ENCODE measurements around the gene SLC39A11.
A peak's percentile ranks its signal among the peaks of the same experiment; 100 is the strongest.

Gene SLC39A11

GRCh38 chr17:73096211-73096610 lies 3.7 kb upstream of the SLC39A11 start:
- H3K9me3 ChIP-seq (ENCODE audit: control insufficient read depth, low read length): no peaks in the 10 kb centered on the region
- WGBS, 2 experiments (ENCODE audit: insufficient coverage in 2 of 2): 92 to 100% methylated on average over 4 to 5 of the region's 6 CpGs
- H3K27ac ChIP-seq (ENCODE audit: low read depth, low read length, severe bottlenecking): no peak overlapping the region
- H3K4me1 ChIP-seq (ENCODE audit: control insufficient read depth, insufficient read depth, low read length, poor library complexity, severe bottlenecking): peaks cover 3% of the 10 kb centered on the region
- H3K36me3 ChIP-seq (ENCODE audit: control insufficient read depth, insufficient read depth, low read length): no peaks in the 10 kb centered on the region
- H3K4me3 ChIP-seq (ENCODE audit: extremely low read depth, insufficient read depth, low read length, poor library complexity, severe bottlenecking): no peak overlapping the region

- Histone ChIP-seq H3K36me3 (ENCODE audit: control insufficient read depth, insufficient read depth, low read length) (no peaks in the 10 kb centered on the region), H3K9me3 (ENCODE audit: control insufficient read depth, low read length) (no peaks in the 10 kb centered on the region), H3K27ac (ENCODE audit: low read depth, low read length, severe bottlenecking) (no peak overlapping the region), H3K4me1 (ENCODE audit: control insufficient read depth, insufficient read depth, low read length, poor library complexity, severe bottlenecking) (peaks cover 3% of the 10 kb centered on the region), H3K4me3 (ENCODE audit: extremely low read depth, insufficient read depth, low read length, poor library complexity, severe bottlenecking) (no peak overlapping the region)
- WGBS, 2 experiments (ENCODE audit: insufficient coverage in 2 of 2): 79 to 88% methylated on average over 4 to 5 of the region's 9 CpGs
Observed at GRCh38 chr17:73093286-73093685, 798 bp upstream of the SLC39A11 start.

GRCh38 chr17:73091770-73092522 lies 542 bp downstream of the SLC39A11 start:
- Histone ChIP-seq H3K36me3 (ENCODE audit: control insufficient read depth, insufficient read depth, low read length) (no peaks in the 10 kb centered on the region), H3K27ac (ENCODE audit: low read depth, low read length, severe bottlenecking) (no peak overlapping the region), H3K4me1 (ENCODE audit: control insufficient read depth, insufficient read depth, low read length, poor library complexity, severe bottlenecking) (peaks cover 3% of the 10 kb centered on the region), H3K4me3 (ENCODE audit: extremely low read depth, insufficient read depth, low read length, poor library complexity, severe bottlenecking) (peak overlapping the region; percentile 61), H3K9me3 (ENCODE audit: control insufficient read depth, low read length) (no peaks in the 10 kb centered on the region)
- 19 to 21% methylated on average over 12 of the region's 20 CpGs for WGBS, 2 experiments (ENCODE audit: insufficient coverage in 2 of 2)

- Histone ChIP-seq H3K4me3 (ENCODE audit: extremely low read depth, insufficient read depth, low read length, poor library complexity, severe bottlenecking) (peak overlapping the region; percentile 61), H3K4me1 (ENCODE audit: control insufficient read depth, insufficient read depth, low read length, poor library complexity, severe bottlenecking) (peaks cover 3% of the 10 kb centered on the region), H3K36me3 (ENCODE audit: control insufficient read depth, insufficient read depth, low read length) (no peaks in the 10 kb centered on the region), H3K27ac (ENCODE audit: low read depth, low read length, severe bottlenecking) (no peak overlapping the region), H3K9me3 (ENCODE audit: control insufficient read depth, low read length) (no peaks in the 10 kb centered on the region)
- WGBS, 2 experiments (ENCODE audit: insufficient coverage in 2 of 2): 72 to 94% methylated on average over 3 of the region's 4 CpGs
Observed at GRCh38 chr17:73091410-73091769, 1.1 kb downstream of the SLC39A11 start.

GRCh38 chr17:73090396-73091202 lies 1.9 kb downstream of the SLC39A11 start:
- H3K9me3 ChIP-seq (ENCODE audit: control insufficient read depth, low read length): no peaks in the 10 kb centered on the region
- H3K4me1 ChIP-seq (ENCODE audit: control insufficient read depth, insufficient read depth, low read length, poor library complexity, severe bottlenecking): peaks cover 3% of the 10 kb centered on the region
- H3K36me3 ChIP-seq (ENCODE audit: control insufficient read depth, insufficient read depth, low read length): no peaks in the 10 kb centered on the region
- H3K27ac ChIP-seq (ENCODE audit: low read depth, low read length, severe bottlenecking): no peak overlapping the region
- WGBS, 2 experiments (ENCODE audit: insufficient coverage in 2 of 2): 87% methylated on average over 8 to 9 of the region's 11 CpGs
- H3K4me3 ChIP-seq (ENCODE audit: extremely low read depth, insufficient read depth, low read length, poor library complexity, severe bottlenecking): no peak overlapping the region

- no peak overlapping the region for H3K27ac ChIP-seq (ENCODE audit: low read depth, low read length, severe bottlenecking)
- 85 to 95% methylated on average over 11 to 12 of the region's 12 CpGs for WGBS, 2 experiments (ENCODE audit: insufficient coverage in 2 of 2)
- H3K4me1 ChIP-seq (ENCODE audit: control insufficient read depth, insufficient read depth, low read length, poor library complexity, severe bottlenecking): peaks cover 3% of the 10 kb centered on the region
- H3K4me3 ChIP-seq (ENCODE audit: extremely low read depth, insufficient read depth, low read length, poor library complexity, severe bottlenecking): no peak overlapping the region
- H3K9me3 ChIP-seq (ENCODE audit: control insufficient read depth, low read length): no peaks in the 10 kb centered on the region
- H3K36me3 ChIP-seq (ENCODE audit: control insufficient read depth, insufficient read depth, low read length): peaks cover 3% of the 10 kb centered on the region
Observed at GRCh38 chr17:73089322-73090317, 2.9 kb downstream of the SLC39A11 start.

GRCh38 chr17:73088561-73088960 lies 3.9 kb downstream of the SLC39A11 start:
- Histone ChIP-seq H3K4me1 (ENCODE audit: control insufficient read depth, insufficient read depth, low read length, poor library complexity, severe bottlenecking) (peaks cover 3% of the 10 kb centered on the region), H3K36me3 (ENCODE audit: control insufficient read depth, insufficient read depth, low read length) (peaks cover 7% of the 10 kb centered on the region), H3K4me3 (ENCODE audit: extremely low read depth, insufficient read depth, low read length, poor library complexity, severe bottlenecking) (no peak overlapping the region), H3K27ac (ENCODE audit: low read depth, low read length, severe bottlenecking) (no peak overlapping the region), H3K9me3 (ENCODE audit: control insufficient read depth, low read length) (no peaks in the 10 kb centered on the region)
- WGBS, 2 experiments (ENCODE audit: insufficient coverage in 2 of 2): 92 to 95% methylated on average over 7 to 10 of the region's 10 CpGs

GRCh38 chr17:73083432-73083831 lies 9.1 kb downstream of the SLC39A11 start:
- Histone ChIP-seq H3K4me1 (ENCODE audit: control insufficient read depth, insufficient read depth, low read length, poor library complexity, severe bottlenecking) (no peaks in the 10 kb centered on the region), H3K36me3 (ENCODE audit: control insufficient read depth, insufficient read depth, low read length) (peaks cover 7% of the 10 kb centered on the region), H3K9me3 (ENCODE audit: control insufficient read depth, low read length) (peaks cover 5% of the 10 kb centered on the region), H3K27ac (ENCODE audit: low read depth, low read length, severe bottlenecking) (no peak overlapping the region), H3K4me3 (ENCODE audit: extremely low read depth, insufficient read depth, low read length, poor library complexity, severe bottlenecking) (no peak overlapping the region)
- WGBS, 2 experiments (ENCODE audit: insufficient coverage in 2 of 2): 100% methylated on average over 1 of the region's 3 CpGs

GRCh38 chr17:73074566-73074965 lies 17.9 kb downstream of the SLC39A11 start:
- Histone ChIP-seq H3K9me3 (ENCODE audit: control insufficient read depth, low read length) (no peaks in the 10 kb centered on the region), H3K4me3 (ENCODE audit: extremely low read depth, insufficient read depth, low read length, poor library complexity, severe bottlenecking) (no peak overlapping the region), H3K27ac (ENCODE audit: low read depth, low read length, severe bottlenecking) (no peak overlapping the region), H3K36me3 (ENCODE audit: control insufficient read depth, insufficient read depth, low read length) (no peaks in the 10 kb centered on the region), H3K4me1 (ENCODE audit: control insufficient read depth, insufficient read depth, low read length, poor library complexity, severe bottlenecking) (no peaks in the 10 kb centered on the region)
- 92 to 100% methylated on average over 1 of the region's 2 CpGs for WGBS, 2 experiments (ENCODE audit: insufficient coverage in 2 of 2)

- 88 to 90% methylated on average over 11 to 12 of the region's 14 CpGs for WGBS, 2 experiments (ENCODE audit: insufficient coverage in 2 of 2)
- Histone ChIP-seq H3K36me3 (ENCODE audit: control insufficient read depth, insufficient read depth, low read length) (no peaks in the 10 kb centered on the region), H3K9me3 (ENCODE audit: control insufficient read depth, low read length) (no peaks in the 10 kb centered on the region), H3K4me3 (ENCODE audit: extremely low read depth, insufficient read depth, low read length, poor library complexity, severe bottlenecking) (no peak overlapping the region), H3K4me1 (ENCODE audit: control insufficient read depth, insufficient read depth, low read length, poor library complexity, severe bottlenecking) (peaks cover 7% of the 10 kb centered on the region), H3K27ac (ENCODE audit: low read depth, low read length, severe bottlenecking) (no peak overlapping the region)
Observed at GRCh38 chr17:73072219-73072962, 20.1 kb downstream of the SLC39A11 start.
